Fibroblast of skin of scalp (primary cell): ENCODE measurements around the gene GAS2L1. TPM values are rescaled to one million over a fixed set of nuclear protein-coding genes. Genes with fewer than 3 reads are reported as not detected.

Experiments used
- DNase-seq: peaks from one replicate; pipeline ENCODE4 v3.0.0-alpha.2; 2013
- polyA plus RNA-seq, 2 experiments: library from polyadenylated mRNA; unstranded; fragments of 120-200 nt; gene quantifications; one replicate each; pipeline ENCODE4 v1.2.1, GENCODE V29; 2013; ENCODE audit not compliant: insufficient read length in 2 of 2

Gene GAS2L1
- 25.5 TPM for polyA plus RNA-seq (2013, experiment 1 of 2; ENCODE audit: insufficient read length)
- 25.2 TPM for polyA plus RNA-seq (2013, experiment 2 of 2; ENCODE audit: insufficient read length)

GRCh38 chr22:29306175-29306834 is at the start of gene GAS2L1:
GAS2L1 (plus strand) TSS chr22:29306650; CDS start chr22:29308106, 1,456 bp downstream.
- peak; percentile 83 for DNase-seq

- DNase-seq, result no peak
These were observed 48.7 kb upstream of the GAS2L1 start for GRCh38 chr22:29257751-29258181.

- DNase-seq, result no peak
These were observed 47.8 kb upstream of the GAS2L1 start for GRCh38 chr22:29258407-29259252.

- DNase-seq, result no peak
These were observed 47.1 kb upstream of the GAS2L1 start for GRCh38 chr22:29259253-29259899.

- DNase-seq, result no peak
These were observed 46.4 kb upstream of the GAS2L1 start for GRCh38 chr22:29260031-29260560.

- no peak for DNase-seq
These were observed 45.7 kb upstream of the GAS2L1 start for GRCh38 chr22:29260601-29261315.

- no peak for DNase-seq
These were observed 42.6 kb upstream of the GAS2L1 start for GRCh38 chr22:29263791-29264276.

- no peak for DNase-seq
These were observed 41.1 kb upstream of the GAS2L1 start for GRCh38 chr22:29265305-29265704.

- no peak for DNase-seq
These were observed 40.5 kb upstream of the GAS2L1 start for GRCh38 chr22:29265929-29266328.

GRCh38 chr22:29266564-29267461 is 39.6 kb upstream of the GAS2L1 start:
- DNase-seq, result peak; percentile 30

- DNase-seq, result no peak
These were observed 39.0 kb upstream of the GAS2L1 start for GRCh38 chr22:29267462-29267857.

- peak; percentile 99 for DNase-seq
These were observed 38.5 kb upstream of the GAS2L1 start, which contains the start of the genes EWSR1 and RHBDD3 for GRCh38 chr22:29267858-29268510. EWSR1 (plus strand) TSS chr22:29268268; CDS start chr22:29268337, 69 bp downstream. RHBDD3 (minus strand) TSS chr22:29267981; CDS start chr22:29265626, 2,355 bp downstream.

- peak; percentile 72 for DNase-seq
These were observed 37.8 kb upstream of the GAS2L1 start for GRCh38 chr22:29268511-29269229.

GRCh38 chr22:29269230-29269604 is 37.2 kb upstream of the GAS2L1 start:
- no peak for DNase-seq

- no peak for DNase-seq
These were observed 36.5 kb upstream of the GAS2L1 start for GRCh38 chr22:29269731-29270474.

GRCh38 chr22:29270475-29271271 is 35.8 kb upstream of the GAS2L1 start:
- DNase-seq, result peak; percentile 30

GRCh38 chr22:29272624-29273023 is 33.8 kb upstream of the GAS2L1 start:
- no peak for DNase-seq

- no peak for DNase-seq
These were observed 31.3 kb upstream of the GAS2L1 start for GRCh38 chr22:29275167-29275566.
